Activated CD4-positive, alpha-beta T cell treated with anti-CD3 and anti-CD28 coated beads, Interleukin-2, amount 10 ng/mL, durations not matched to agents 7 days and 5 days (primary cell): ENCODE measurements around the gene CACNA1D. TPM values are rescaled to one million over a fixed set of nuclear protein-coding genes. Genes with fewer than 3 reads are reported as not detected.

Source experiments
- CTCF ChIA-PET: fragments of 350-600 bp; sonication (Branson Sonifier 250); formaldehyde crosslinking; loops from one replicate; lab custom pipeline; 2021; ENCODE audit warnings: antibody characterized with exemption; lab: Charles Lee
- POLR2A ChIA-PET: fragments of 350-600 bp; sonication (Branson Sonifier 250); formaldehyde crosslinking; loops from one replicate; lab custom pipeline; 2021; ENCODE audit warnings: antibody characterized with exemption; lab: Charles Lee
- DNase-seq: peaks from one replicate; pipeline ENCODE4 v3.0.0-alpha.2; 2020
- H3K27ac Mint-ChIP-seq: one replicate; pipeline ENCODE4 v1.8.0; 2021; ENCODE audit warnings: mild to moderate bottlenecking, moderate library complexity, mixed read lengths
- H3K27me3 Mint-ChIP-seq: one replicate; pipeline ENCODE4 v1.8.0; 2021; ENCODE audit warnings: mixed read lengths
- H3K36me3 Mint-ChIP-seq: one replicate; pipeline ENCODE4 v1.8.0; 2021; ENCODE audit warnings: low read depth, mixed read lengths
- H3K4me1 Mint-ChIP-seq: one replicate; pipeline ENCODE4 v1.8.0; 2021; ENCODE audit warnings: mixed read lengths
- H3K4me3 Mint-ChIP-seq: one replicate; pipeline ENCODE4 v1.8.0; 2021; ENCODE audit warnings: mild to moderate bottlenecking, moderate library complexity, mixed read lengths
- H3K9me3 Mint-ChIP-seq: one replicate; pipeline ENCODE4 v1.8.0; 2021; ENCODE audit warnings: mixed read lengths
- total RNA-seq, 2 experiments: library from RNA; stranded (reverse); gene quantifications; one replicate each; pipeline ENCODE4 v1.2.3, GENCODE V29; 2021

CACNA1D gene
- total RNA-seq, 2 experiments from 2014 or later: 0.15 to 0.33 TPM

DNA sequence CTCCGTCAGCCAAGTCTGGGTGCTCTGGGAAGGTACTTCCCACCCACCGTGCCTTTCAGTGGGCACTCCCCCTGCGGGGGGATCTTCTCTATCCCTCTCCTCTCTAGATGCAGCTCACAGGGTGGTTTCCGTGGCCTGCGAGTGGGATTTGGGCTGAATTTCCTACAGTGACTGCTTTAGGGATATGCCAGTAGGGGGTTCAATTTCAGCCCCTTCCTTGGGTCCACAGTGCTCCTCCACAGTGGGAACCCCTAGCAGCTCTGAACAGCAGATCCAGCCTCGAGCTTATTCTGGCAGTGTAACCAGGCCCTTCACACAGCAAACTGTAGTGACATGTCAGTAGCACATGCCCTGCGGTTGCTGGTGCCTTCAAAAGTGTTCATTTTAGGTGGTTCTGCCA, 196.1 kb downstream of the CACNA1D start:
- Mint-ChIP-seq H3K27me3 (peaks cover 15% of the 10 kb centered on the region), H3K36me3 (no peaks in the 10 kb centered on the region), H3K4me3 (no peak overlapping the region), H3K27ac (no peak overlapping the region), H3K9me3 (no peaks in the 10 kb centered on the region), H3K4me1 (peaks cover 6% of the 10 kb centered on the region)
- ChIA-PET CTCF (interaction anchor here (1.1 to 1.8 kb wide), 2 partner anchors 10 to 11 kb away, joined by 4 to 6 read pairs; no protein-coding TSS in a partner anchor), POLR2A (no interaction called here)
- no peak for DNase-seq

DNA sequence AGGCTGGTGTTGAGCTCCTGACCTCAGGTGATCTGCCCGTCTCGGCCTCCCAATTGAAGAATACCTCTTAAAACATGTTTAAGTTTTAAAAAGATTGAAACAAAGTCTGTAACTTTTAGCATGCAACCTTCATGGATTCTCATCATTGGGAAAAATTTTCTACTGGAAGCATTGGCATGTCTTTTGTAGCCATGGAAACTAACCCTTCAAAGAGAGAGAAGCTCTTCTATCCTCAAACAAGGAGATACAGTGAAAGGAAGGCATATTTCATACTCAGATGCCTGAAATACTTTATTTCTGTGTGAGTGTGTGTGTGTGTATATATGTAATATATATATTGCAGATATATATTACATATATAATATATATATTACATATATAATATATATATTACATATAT, 196.9 kb downstream of the CACNA1D start:
- no peak overlapping the region for H3K27ac Mint-ChIP-seq
- H3K9me3 Mint-ChIP-seq: no peaks in the 10 kb centered on the region
- H3K36me3 Mint-ChIP-seq: no peaks in the 10 kb centered on the region
- peaks cover 6% of the 10 kb centered on the region for H3K4me1 Mint-ChIP-seq
- peaks cover 11% of the 10 kb centered on the region for H3K27me3 Mint-ChIP-seq
- POLR2A ChIA-PET: no interaction called here
- no peak overlapping the region for H3K4me3 Mint-ChIP-seq
- DNase-seq: no peak
- CTCF ChIA-PET: interaction anchor here (1.8 kb wide), 1 partner anchor 9 kb away, joined by 6 read pairs; no protein-coding TSS in a partner anchor

DNA sequence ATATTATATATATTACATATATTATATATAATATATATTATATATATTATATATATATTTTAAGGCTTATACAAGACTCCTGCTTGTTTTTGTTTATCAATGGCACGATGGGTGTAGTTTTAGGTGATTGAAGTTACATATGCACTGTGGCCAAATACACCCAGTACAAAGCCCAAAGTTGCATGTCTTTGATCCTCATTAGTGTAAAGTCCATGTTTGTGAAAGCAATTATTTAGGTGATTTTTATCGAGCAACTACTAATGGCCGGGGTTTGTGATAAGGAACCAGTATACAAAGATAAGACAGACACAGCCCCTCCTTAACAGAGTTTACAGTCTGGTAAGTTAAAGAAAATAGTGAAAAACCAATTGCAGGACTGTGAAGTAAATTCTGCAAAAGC, 197.5 kb downstream of the CACNA1D start:
- H3K36me3 Mint-ChIP-seq: no peaks in the 10 kb centered on the region
- H3K27me3 Mint-ChIP-seq: peaks cover 11% of the 10 kb centered on the region
- H3K4me3 Mint-ChIP-seq: no peak overlapping the region
- peaks cover 6% of the 10 kb centered on the region for H3K4me1 Mint-ChIP-seq
- ChIA-PET POLR2A (no interaction called here), CTCF (no interaction called here)
- H3K27ac Mint-ChIP-seq: no peak overlapping the region
- no peak for DNase-seq
- H3K9me3 Mint-ChIP-seq: no peaks in the 10 kb centered on the region

DNA sequence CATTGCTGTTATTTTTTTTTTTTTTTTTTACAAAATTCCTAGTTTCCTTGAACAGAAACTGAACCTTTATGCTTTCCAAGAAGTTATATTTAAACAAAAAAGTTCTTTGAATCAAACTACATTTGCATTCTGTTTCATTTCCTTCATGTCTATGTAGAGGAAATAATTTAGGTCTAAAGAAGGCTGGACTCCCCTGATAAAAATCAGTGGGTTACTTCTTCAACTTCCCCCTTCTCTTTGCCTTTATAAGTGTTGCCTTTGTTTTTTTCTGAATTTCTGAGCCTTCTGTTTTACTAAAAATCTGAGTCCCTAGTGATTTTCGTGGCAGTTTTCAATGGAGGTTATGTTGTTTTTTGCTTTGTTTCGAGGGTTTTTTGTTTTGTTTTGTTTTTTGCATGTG, 199.0 kb downstream of the CACNA1D start:
- H3K27me3 Mint-ChIP-seq: peaks cover 11% of the 10 kb centered on the region
- POLR2A ChIA-PET: no interaction called here
- H3K27ac Mint-ChIP-seq: no peak overlapping the region

DNA sequence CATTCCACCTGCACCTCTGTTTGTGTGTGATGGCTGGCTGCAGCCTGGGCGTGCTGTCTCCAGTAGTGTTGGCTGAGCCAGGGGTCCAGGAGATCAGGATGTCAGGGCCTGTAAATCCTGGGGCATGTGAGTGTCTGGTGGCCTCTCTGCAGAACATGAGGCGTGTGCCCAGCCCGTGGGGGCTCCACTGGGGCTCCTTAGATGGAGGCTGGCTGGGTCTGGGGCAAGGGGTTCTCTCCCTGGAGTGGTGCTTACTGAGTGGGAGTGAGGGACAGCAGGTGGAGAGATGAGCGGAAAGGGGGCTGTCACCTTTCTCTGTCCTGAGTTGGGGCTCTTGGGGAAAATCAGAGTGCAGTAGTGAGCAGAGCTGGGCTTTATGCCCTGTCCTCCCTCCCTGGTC, 199.6 kb downstream of the CACNA1D start:
- ChIA-PET CTCF (no interaction called here), POLR2A (no interaction called here)
- no peaks in the 10 kb centered on the region for H3K9me3 Mint-ChIP-seq
- H3K27me3 Mint-ChIP-seq: peaks cover 11% of the 10 kb centered on the region
- H3K4me1 Mint-ChIP-seq: peaks cover 6% of the 10 kb centered on the region
- no peak for DNase-seq
- no peaks in the 10 kb centered on the region for H3K36me3 Mint-ChIP-seq
- H3K27ac Mint-ChIP-seq: no peak overlapping the region
- H3K4me3 Mint-ChIP-seq: no peak overlapping the region

More for the DNA sequence above, 199.0 kb downstream of the CACNA1D start:
- H3K36me3 Mint-ChIP-seq: no peaks in the 10 kb centered on the region
- DNase-seq: no peak
- H3K4me3 Mint-ChIP-seq: no peak overlapping the region
- no peaks in the 10 kb centered on the region for H3K9me3 Mint-ChIP-seq
- CTCF ChIA-PET: interaction anchor here (0.7 kb wide), 1 partner anchor 117 kb away, joined by 3 read pairs; no protein-coding TSS in a partner anchor
- peaks cover 6% of the 10 kb centered on the region for H3K4me1 Mint-ChIP-seq

DNA sequence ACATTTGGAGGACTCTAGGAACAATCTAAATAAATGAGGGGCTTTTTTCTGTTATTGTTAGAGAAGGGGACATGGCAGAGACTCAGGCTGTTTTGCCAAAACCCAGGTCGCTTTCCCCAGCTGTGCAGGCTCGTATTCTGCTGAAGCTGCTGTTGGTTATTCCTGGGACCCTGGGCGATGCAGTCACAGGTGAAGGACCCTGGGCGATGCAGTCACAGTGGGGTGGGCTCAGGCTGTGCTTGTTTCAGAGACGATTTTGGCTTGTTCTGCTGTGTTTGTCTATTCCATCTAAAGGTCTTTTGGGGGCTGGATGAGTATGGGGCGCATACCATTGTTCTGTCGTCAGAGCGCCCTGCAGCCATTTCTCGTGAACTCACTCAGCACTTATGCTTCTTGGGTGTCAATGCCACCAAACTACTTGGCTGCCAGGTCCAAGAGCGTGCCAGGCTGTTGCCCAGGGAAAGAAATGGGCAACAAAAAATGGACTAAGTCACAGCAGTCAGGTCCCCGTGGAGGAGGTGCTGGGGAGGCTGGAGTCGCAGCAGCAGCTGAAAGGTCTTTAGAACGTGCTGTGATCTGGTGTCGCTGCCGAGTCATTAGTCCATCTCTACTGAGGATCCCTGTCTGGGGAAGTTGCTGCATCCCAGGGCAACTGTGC, 200.4 kb downstream of the CACNA1D start:
- H3K36me3 Mint-ChIP-seq: no peaks in the 10 kb centered on the region
- no peaks in the 10 kb centered on the region for H3K9me3 Mint-ChIP-seq
- no peak for DNase-seq
- H3K27me3 Mint-ChIP-seq: peaks cover 14% of the 10 kb centered on the region
- H3K4me3 Mint-ChIP-seq: no peak overlapping the region
- no peak overlapping the region for H3K27ac Mint-ChIP-seq
- POLR2A ChIA-PET: no interaction called here
- CTCF ChIA-PET: no interaction called here
- H3K4me1 Mint-ChIP-seq: peaks cover 6% of the 10 kb centered on the region

DNA sequence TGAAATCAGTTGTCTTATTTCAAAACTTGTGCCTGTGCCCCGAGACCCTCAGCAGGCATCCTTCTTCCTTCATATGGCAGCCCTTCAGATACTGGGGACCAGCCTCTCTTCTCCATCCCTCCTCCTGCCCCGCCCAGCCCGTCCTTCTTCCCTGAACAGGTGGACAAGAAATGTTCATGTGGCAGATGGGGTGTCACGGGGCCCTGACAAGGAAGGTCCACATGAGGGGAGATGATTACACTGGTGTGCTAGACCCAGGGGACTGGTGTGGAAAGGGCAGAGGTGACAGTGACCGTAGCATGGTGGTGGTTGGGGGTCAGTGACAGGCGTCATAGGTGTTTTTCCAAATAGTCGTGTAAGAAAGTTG, 200.9 kb downstream of the CACNA1D start:
- CTCF ChIA-PET: no interaction called here
- Mint-ChIP-seq H3K4me3 (no peak overlapping the region), H3K9me3 (no peaks in the 10 kb centered on the region), H3K4me1 (peaks cover 7% of the 10 kb centered on the region), H3K27ac (no peak overlapping the region), H3K27me3 (peaks cover 14% of the 10 kb centered on the region), H3K36me3 (no peaks in the 10 kb centered on the region)
- no peak for DNase-seq
- POLR2A ChIA-PET: no interaction called here

DNA sequence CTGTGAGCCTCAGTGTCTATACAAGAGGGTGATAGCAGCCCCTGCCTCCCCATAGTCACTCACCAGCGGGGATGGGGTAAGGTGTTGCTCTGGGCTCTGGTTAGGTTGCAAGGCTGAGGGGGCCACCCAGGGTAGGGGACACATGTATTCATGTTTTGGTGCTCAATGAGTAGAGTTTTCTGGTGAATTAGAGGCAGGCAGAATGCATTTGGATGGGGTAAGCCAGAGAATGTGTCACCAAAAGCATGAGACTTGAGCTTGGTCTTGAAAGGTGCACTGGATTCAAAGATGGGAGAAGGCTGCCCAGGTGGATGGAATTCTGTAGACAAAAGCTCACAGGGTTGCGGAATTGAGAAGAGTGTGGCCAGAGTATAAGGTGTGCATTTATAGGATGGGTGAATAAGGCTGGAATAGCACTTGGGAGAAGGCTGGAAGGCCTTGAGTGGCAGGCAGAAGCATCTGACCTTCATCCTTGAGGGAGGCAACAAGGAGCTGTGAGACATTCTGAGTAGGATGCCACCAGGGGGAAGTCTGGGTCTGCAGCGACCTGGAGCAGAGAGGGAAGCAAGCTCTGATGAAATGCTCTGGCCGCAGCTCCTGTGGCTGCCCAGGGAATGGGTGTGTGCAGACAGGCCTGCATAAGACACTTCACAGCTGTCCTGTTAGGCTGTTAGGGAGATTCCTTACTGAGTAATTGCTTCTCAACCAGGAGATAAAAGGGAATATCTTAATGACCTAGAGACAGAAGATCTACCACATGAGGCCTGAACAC, 202.2 kb downstream of the CACNA1D start:
- H3K36me3 Mint-ChIP-seq: no peaks in the 10 kb centered on the region
- no peaks in the 10 kb centered on the region for H3K9me3 Mint-ChIP-seq
- H3K27ac Mint-ChIP-seq: peak overlapping the region; percentile 39
- H3K4me3 Mint-ChIP-seq: no peak overlapping the region
- DNase-seq: no peak
- H3K4me1 Mint-ChIP-seq: peaks cover 8% of the 10 kb centered on the region
- CTCF ChIA-PET: interaction anchor here (1.5 kb wide), 1 partner anchor 25 kb away, joined by 4 read pairs; no protein-coding TSS in a partner anchor
- H3K27me3 Mint-ChIP-seq: peaks cover 13% of the 10 kb centered on the region
- POLR2A ChIA-PET: no interaction called here

DNA sequence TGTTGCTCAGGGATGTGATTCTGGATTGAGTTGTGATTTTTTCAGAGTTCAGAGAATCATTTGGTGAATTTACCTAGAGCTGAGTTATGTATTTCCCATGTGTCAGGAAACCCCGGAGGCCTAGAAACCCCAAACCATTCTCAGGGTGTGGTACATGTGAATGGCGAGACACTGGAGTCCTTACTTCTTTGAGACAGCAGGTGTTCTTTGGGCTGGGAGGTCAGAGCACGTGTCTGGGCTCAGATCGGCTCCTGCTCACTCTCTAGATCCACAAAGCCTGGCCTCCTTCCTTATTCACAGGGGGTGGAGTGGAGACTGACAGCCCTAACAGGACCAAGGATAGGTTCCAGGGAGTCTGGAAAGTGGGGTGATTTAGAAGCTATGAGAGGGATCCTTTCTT, 206.0 kb downstream of the CACNA1D start:
- peaks cover 11% of the 10 kb centered on the region for H3K27me3 Mint-ChIP-seq
- ChIA-PET CTCF (interaction anchor here (1.9 to 2.1 kb wide), 2 partner anchors 10 kb away, joined by 6 read pairs; no protein-coding TSS in a partner anchor), POLR2A (no interaction called here)
- H3K27ac Mint-ChIP-seq: no peak overlapping the region
- H3K9me3 Mint-ChIP-seq: no peaks in the 10 kb centered on the region
- no peak for DNase-seq
- H3K4me3 Mint-ChIP-seq: no peak overlapping the region
- peaks cover 6% of the 10 kb centered on the region for H3K4me1 Mint-ChIP-seq
- H3K36me3 Mint-ChIP-seq: no peaks in the 10 kb centered on the region

DNA sequence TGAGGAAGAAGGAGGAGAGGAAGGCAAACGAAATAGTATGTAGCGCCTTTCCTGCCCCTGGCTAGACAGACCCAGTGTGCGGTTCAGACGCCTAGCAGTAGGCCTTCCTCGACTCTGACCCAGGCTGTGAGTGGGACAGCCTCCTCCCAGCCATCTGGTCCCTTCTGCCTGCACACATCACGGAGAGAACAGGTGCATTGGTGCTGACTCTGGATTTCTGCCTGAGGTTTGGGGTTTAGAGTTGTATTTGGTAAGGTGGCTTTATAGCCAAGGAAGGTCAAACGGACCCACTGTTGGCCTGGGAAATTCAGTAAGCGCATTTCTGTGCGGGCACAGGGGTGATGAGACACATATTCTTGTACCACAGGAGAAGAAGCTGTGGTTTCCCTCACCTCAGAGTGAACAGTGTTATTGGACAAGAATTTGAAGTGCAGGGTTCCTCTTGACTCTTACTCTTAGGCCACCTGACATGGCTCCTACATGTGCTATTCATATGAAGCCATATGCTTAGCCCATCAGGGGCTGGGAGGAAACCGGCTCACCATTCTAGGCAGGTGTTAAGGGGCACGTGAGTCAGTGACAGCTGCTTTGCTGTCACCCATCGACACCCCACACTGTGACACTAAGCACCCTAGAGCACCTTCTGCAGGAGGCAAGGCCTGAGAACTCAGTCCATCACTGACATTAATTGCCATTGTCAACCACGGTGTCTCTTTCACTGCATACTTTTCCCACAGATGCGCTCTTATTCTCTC, 208.5 kb downstream of the CACNA1D start:
- H3K4me3 Mint-ChIP-seq: no peak overlapping the region
- CTCF ChIA-PET: no interaction called here
- no peaks in the 10 kb centered on the region for H3K36me3 Mint-ChIP-seq
- no peak overlapping the region for H3K27ac Mint-ChIP-seq
- H3K4me1 Mint-ChIP-seq: peaks cover 14% of the 10 kb centered on the region
- no peaks in the 10 kb centered on the region for H3K9me3 Mint-ChIP-seq
- H3K27me3 Mint-ChIP-seq: peaks cover 8% of the 10 kb centered on the region
- POLR2A ChIA-PET: no interaction called here
- DNase-seq: no peak

DNA sequence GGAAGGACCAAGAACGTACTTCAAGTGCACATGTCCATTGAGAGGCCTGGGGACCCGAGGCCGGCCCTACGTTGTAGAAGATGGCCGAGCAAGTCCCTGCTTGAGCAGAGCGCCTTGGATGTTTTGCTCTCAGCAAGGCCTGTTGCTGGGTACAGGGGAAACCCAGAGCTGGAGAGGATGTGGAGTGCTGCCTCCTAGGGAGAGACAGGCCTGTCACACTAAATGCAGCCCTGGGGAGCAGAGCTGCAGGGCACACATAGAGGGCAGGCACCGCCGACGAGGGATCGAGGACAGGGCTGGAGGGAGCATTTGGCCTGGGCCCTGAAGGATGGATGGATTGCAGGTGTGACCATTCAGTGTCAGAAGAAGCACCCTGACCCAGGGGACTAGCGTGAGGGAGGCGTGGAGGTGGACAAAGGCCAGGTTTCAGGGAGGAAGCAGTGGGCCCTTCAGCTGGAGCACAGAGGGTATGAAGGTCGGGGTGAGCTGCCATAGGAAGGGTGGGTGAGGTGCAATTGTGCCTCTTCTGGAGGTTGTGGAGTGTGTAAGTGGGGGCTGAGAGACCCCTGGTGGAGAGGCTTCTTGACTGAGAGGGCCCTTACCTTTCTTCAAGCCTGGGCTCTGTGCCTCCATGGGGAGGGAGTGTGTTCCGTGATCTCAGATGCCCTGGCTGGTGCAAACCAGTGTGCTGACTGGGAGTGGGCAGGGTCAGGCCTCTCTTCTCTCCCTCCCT, 209.4 kb downstream of the CACNA1D start:
- no peak overlapping the region for H3K27ac Mint-ChIP-seq
- CTCF ChIA-PET: interaction anchor here (0.8 kb wide), 2 partner anchors 22 to 37 kb away, joined by 3 to 5 read pairs; no protein-coding TSS in a partner anchor
- H3K36me3 Mint-ChIP-seq: no peaks in the 10 kb centered on the region
- peaks cover 14% of the 10 kb centered on the region for H3K4me1 Mint-ChIP-seq
- no peak for DNase-seq
- peaks cover 5% of the 10 kb centered on the region for H3K27me3 Mint-ChIP-seq
- no peaks in the 10 kb centered on the region for H3K9me3 Mint-ChIP-seq
- POLR2A ChIA-PET: no interaction called here
- H3K4me3 Mint-ChIP-seq: no peak overlapping the region

DNA sequence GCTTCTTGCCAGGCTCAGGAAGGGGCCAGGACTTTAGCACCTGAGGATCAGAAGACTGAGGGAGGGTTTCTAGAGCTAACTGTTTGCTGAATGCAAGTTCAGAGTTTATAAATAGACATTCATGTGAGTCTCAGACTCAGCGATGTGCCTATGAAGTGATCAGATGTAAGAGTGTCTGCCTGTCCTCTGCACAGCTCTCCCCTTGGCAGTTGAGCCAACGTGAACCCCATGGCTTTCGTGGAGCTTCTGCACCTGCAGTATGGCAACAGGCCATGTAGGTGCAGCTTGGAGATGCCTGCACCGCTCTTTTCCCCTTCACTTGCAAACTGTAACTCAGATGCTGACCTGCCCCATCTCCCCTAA, 209.9 kb downstream of the CACNA1D start:
- Mint-ChIP-seq H3K36me3 (no peaks in the 10 kb centered on the region), H3K27me3 (peaks cover 2% of the 10 kb centered on the region), H3K9me3 (no peaks in the 10 kb centered on the region), H3K4me3 (no peak overlapping the region), H3K27ac (no peak overlapping the region), H3K4me1 (peaks cover 14% of the 10 kb centered on the region)
- ChIA-PET CTCF (interaction anchor here (0.8 kb wide), 2 partner anchors 22 to 37 kb away, joined by 3 to 5 read pairs; no protein-coding TSS in a partner anchor), POLR2A (no interaction called here)
- DNase-seq: no peak
